COLO829 (cell line): ENCODE data around the gene FAF1.
A peak's percentile ranks its signal among the peaks of the same experiment; 100 is the strongest.

ENCODE experiments used
- DNase-seq: peaks from one replicate; pipeline ENCODE4 v3.0.0; 2012; ENCODE audit warnings: low spot score

The FAF1 gene

GRCh38 chr1:50701706-50702317, 258.3 kb downstream of the FAF1 start:
- DNase-seq, result no peak

DNA sequence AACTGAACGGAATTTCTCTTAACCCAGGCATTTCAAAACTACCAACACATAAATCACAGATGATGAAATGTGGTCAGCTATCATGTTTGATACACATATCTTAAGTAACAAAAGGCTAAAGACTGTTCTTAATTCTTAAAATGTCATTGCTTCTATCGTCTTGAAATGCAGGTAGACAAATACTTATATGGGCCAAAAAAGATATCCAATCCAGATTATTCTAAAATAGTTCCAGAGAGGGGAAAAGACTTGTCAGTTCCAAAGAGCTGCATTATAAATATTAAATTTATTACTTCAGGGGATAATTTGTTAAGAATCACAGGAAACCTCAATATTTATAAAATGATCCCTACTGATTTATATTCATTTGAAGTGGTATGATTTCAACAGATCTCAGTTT, 259.4 kb downstream of the FAF1 start:
- no peak for DNase-seq

DNA sequence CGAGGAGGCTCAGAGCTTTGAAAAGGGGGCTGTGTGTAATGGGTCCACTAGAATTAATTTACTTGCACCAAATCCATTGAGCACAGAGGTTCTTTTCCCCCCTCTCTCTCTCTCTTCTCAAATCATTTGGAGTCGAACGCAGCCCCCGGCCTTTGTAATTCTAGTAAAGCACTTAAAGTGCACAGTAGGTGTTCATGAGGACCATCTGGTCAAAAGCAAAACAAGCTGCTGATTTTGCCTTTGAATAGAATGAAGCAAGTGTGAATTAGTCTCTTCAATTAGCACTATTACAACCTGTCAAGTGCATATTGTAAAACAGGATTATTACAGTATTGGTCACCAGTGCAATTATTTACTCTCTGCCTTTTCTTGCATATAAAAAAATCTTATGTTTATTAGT, 259.9 kb downstream of the FAF1 start:
- DNase-seq, result no peak

DNA sequence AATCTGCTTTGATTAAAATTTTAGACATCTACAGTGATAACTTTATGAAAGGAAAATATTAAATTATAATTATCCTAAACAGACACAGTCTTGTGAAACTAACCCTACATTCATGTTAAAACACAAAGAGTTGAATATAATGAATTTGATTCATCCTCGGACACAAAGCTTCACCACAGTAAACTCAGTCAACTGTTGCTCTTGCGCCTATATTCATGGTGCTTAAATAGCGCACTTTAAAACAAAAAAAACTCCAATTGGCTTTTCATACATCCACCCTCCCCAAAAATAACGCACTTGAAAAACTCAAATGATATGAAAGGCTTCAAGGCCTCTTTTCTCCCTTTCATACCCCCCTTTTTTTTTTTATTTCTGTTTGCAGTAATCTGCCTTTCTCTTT, 260.3 kb downstream of the FAF1 start:
- DNase-seq, result no peak

DNA sequence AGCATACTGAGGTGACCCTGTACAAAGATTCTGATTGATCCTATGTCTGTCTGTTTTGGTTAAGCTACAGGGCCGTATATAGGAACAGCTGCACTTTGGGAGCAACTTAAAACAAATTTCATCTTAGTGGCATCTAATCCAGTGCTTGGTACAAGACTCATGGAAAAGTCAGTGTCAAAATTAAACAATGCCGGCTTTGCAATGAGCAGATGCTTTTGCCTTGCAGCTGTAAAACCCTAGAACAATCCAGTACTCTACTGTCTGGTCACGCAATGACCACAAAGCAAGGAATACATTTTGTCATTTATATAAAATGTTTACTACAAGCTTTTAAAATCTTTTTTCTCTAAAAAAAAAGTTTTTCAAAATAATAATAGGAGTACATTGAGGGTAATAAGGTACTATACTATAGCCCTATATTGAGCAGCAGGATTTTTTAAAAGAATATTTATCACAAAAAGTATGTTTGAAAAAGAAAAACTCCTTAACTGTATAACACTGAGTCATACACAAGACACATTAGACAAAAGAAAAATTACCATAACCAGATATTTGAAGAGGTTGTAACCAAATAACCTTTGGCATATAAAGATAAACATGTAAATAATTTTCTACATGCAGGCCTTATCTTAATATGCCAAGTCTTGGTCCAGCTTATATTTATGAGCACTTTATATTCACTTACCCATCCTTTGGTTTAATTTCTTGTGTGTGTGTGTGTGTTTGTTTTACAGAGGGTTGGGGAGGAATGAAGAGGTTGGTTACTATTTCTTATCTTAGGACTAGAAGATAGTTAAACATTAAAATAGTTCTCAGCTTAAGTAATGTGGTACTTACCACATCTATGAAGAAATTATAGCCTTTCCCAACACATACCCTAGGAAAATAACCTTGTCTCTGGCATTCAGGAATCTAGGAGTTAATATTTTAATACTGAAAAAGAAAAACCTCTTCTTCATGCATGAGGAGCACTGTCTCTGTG, 262.3 kb downstream of the FAF1 start:
- no peak for DNase-seq

GRCh38 chr1:50693829-50694228, 266.2 kb downstream of the FAF1 start:
- DNase-seq, result no peak

DNA sequence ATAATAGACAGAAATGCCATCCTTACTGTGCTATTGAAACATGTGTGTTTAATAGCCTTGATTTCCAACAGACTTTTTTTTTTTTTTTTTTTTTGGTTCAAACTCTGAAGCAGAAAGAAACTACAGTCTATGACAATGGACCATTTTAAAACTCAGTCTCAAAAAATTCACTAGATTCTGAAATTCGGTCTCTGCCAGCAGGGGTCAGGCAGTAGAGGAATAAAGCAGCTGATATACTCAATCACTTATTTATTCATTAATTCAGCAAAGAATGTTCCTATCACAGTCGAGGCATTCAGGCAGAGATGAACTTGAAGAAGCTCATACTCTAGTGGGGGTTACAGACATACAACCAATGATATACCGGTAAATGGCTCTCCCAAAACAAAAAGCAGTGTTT, 275.9 kb downstream of the FAF1 start:
- no peak for DNase-seq

- DNase-seq, result no peak
Observed at GRCh38 chr1:50681931-50682330, 278.1 kb downstream of the FAF1 start.

GRCh38 chr1:50667710-50668356, 292.2 kb downstream of the FAF1 start:
- peak; percentile 63 for DNase-seq

GRCh38 chr1:50667272-50667671, 292.8 kb downstream of the FAF1 start:
- DNase-seq, result no peak

DNA sequence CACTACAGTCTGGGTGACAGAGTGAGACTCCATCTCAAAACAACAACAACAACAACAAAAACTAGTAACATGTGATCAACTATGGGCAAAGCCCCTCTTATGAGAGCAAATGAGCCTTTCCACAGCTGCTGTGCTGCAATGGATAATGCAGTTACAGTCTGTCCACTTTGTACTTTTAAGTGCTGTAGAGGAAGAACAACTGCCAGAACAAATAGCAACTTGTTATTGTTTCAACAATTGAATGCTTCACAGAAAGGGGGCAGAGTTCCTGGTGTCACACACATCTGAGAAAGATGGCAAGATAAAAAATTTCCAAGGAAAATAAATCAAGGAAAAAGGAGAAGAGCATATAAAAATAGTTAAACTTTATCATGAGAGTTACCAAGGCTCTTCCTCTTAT, 293.2 kb downstream of the FAF1 start:
- no peak for DNase-seq

- no peak for DNase-seq
Observed at GRCh38 chr1:50665413-50665812, 294.7 kb downstream of the FAF1 start.

DNA sequence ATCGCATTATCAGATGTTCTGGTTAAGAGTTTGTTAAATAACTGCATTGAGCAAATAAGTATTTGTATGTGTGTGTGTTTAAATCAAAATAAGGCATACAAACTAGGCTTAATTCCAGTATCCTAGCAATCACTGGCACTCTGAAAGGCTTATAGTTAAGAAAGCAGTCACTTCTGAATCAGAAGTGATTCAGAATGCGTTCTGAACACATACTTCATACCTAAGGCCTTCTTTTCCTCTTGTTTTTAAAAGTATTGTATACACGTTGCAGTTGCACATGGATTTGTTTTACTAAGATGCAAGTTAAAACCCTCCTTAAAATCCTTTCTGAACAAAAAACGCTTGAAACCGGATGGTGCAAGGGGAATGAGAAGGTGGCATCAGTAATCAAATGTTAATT, 298.4 kb downstream of the FAF1 start:
- DNase-seq, result no peak

DNA sequence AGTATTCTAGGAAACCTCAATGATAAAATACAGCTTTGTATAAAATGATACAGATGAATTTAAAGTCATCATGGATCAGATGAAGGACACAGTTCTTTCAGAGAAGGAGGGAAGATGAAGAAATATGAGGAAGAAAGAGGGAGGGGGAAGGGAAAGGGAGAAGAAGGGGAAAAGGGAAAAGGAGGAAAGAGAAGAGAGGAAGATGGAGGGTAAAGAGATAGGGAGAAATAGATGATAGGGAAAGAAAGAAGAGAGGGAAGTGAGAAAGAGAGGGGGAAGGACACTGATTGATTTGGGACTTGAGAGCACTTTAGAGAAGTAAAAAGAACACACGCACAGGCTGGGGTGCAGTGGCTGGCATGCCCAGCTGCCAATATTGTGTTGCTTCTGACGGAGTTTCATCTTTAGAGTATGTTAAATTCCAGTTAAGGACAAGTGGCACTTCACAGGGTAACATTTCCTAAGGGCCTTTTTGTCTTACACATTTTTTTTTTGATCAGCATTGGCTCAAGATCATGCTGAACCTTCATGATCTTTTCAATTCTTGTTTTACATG, 300.9 kb downstream of the FAF1 start:
- DNase-seq, result no peak

DNA sequence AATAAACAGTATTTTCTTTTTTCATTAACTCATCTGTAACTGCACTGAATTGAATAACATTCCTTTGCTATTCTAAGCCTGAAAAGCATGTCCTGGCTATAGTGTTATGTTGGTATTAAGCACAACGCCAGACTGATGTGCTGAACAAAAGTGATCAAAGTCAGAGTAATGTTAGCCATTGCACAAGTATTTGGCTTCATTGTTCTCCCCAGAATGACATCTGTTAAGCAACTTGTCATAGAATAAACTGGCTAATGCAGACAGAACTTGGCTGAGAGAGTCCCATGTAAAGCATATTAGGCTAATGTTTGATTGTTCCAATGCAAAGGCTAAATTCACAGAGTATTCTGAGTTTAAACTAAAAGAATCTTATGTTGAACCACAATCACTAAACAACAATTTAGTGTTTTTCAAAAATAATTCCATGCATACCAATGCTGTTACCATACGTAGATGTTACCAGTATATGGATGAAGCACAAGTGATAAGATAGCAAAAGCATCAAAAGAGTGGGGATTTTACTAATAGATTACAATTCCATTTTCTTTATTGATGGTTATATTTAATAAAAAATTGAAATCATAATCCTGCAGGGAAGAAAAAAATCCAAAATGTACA, 301.5 kb downstream of the FAF1 start:
- no peak for DNase-seq

DNA sequence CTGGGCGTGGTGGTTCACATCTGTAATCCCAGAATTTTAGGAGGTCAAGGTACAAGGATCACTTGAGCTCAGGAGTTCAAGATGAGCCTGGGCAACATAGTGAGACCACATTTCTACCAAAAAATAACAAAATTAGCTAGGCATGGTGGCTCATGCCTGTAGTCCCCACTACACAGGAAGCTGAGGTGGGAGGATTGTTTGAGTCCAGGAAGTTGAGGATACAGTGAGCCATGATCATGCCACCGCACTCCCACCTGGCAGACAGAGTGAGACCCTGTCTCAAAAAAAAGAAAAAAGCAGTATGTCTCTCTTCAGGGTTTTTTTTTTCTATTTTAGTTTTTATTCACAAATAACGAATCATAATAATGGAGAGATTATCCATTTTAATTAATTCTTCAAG, 303.1 kb downstream of the FAF1 start:
- no peak for DNase-seq

DNA sequence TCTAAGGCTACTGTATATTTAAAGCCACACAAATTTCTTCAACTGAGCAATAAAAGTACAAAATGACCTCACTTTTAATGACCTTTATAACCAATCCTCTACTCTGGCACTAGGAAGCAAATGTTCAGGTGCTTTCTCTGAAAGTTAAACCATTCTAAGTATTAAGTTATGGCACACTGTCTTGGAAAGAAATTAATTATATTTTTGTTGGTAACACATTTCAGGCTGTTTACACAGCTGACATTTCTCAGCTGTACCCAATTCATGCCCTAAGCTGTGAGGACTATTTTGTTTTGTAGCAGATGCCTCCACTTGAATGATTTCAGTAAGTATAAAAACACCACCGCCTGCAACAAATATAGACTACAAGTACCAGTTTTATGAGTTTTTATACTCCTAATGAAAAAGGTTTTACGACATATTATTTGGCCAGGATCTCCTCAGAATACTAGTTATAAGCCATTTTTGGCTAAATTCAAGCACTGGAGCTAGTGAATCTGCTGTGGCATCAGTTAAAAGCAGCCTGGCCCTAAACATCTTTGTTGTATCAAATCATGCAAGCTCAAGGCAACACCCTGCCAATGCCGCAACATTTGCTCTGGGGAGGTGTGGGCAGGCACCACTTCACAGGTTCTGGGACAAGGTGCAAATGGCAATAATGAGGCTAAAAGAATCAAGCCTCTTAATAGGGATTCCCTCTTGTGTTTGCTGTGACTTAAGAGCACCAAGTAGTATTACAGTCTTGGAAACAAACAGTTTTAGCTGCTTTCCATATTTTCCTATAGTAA, 308.4 kb downstream of the FAF1 start:
- no peak for DNase-seq

- no peak for DNase-seq
Observed at GRCh38 chr1:50646526-50646925, 313.5 kb downstream of the FAF1 start.

DNA sequence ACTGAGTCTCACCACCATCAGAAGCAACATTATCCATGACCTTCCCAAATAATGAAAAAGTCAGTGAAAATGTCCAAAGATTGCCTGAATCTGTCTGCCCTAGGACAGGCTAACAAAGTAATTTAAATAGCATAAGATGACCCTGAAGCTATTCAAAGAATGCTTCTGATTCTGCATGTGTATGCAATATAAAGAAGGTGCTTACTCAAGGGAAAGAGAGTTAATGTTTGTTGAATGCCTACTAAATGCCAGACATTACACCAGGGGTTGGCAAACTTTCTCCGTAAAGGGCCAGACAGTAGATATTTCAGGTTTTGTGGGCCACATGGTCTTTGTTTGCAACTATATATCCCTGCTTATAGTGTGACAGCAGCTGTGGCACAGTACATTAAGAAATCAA, 314.9 kb downstream of the FAF1 start:
- DNase-seq, result no peak

DNA sequence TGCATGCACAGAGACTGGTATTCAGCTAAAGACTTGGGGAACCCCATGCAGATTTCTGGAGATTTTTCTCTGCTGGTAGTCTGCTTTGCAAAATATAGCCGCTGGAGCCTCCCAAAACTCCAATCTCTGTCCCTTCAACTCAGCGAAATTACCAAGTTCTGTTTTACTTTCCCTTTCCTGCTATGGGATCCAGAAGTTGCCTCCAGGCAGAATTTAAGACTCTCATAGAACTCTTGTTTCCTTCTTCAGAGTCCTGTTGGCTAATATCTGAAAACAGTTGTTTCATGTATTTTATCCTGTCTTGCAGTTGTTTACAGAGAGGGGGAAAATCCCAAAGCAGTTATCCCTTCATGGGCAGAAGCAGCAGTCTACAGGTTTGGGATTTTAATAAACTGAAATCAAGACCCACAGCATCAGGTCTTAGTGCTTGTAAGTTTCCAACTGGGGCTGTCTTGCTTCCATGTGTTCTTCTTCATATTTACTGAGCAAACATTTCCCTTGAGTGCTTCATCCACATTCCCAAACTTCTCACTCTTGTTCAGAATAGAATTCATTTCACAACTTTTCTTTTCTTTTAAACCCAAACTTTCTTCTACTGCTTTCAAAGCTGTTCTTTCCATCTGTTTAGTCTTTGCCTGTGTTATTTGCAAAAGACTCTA, 315.5 kb downstream of the FAF1 start:
- DNase-seq, result no peak

GRCh38 chr1:50637460-50637859, 322.6 kb downstream of the FAF1 start:
- DNase-seq, result no peak
